D721Med (cell line): ENCODE data around the gene TP73.
"Not testable (repeated sequence)": the region's sequence is repeated elsewhere in the genome, so short reads cannot be mapped to it uniquely, and the experiment has no call there.

Experiments used
- DNase-seq: peaks from one replicate; pipeline ENCODE4 v3.0.0; 2011; ENCODE audit warnings: low spot score; ENCODE audit not compliant: insufficient read length
- FAIRE-seq: peaks from 2 replicates; lab custom pipeline; 2011; peaks lifted over from hg19 to GRCh38; lab: Jason Lieb, UNC
- CTCF ChIP-seq: IDR thresholded peaks from 2 replicates; pipeline ENCODE4 v1.5.1; 2012; ENCODE audit warnings: mild to moderate bottlenecking, control low read depth; ENCODE audit not compliant: insufficient read depth; ENCODE audit errors: missing control alignments

Gene TP73

GRCh38 chr1:3718764-3719163 is 66.4 kb downstream of the TP73 start:
- FAIRE-seq (no peak), DNase-seq (no peak)
- no peak for TF ChIP-seq CTCF

GRCh38 chr1:3721955-3722465 is 69.7 kb downstream of the TP73 start:
- FAIRE-seq (no peak), DNase-seq (no peak)
- no peak for TF ChIP-seq CTCF

DNA sequence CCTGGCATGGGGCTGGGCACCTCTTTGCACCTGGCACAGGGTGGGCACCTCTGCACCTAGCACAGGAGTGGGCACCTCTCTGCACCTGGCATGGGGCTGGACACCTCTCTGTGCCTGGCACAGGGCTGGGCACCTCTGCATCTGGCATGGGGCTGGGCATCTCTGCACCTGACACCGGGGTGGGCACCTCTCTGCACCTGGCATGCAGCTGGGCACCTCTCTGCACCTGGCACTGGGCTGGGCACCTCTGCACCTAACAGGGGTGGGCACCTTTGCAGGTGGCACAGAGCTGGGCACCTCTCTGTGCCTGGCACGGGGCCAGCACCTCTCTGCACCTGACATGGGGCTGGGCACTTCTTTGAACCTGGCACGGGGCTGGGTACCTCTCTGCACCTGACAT is 70.5 kb downstream of the TP73 start:
- FAIRE-seq = no peak
- no peak for DNase-seq
- no peak for TF ChIP-seq CTCF

- FAIRE-seq = not testable (repeated sequence)
- TF ChIP-seq CTCF = peak; percentile 88
- DNase-seq = peak; percentile 61
Measured at GRCh38 chr1:3724416-3725030, 72.2 kb downstream of the TP73 start.

DNA sequence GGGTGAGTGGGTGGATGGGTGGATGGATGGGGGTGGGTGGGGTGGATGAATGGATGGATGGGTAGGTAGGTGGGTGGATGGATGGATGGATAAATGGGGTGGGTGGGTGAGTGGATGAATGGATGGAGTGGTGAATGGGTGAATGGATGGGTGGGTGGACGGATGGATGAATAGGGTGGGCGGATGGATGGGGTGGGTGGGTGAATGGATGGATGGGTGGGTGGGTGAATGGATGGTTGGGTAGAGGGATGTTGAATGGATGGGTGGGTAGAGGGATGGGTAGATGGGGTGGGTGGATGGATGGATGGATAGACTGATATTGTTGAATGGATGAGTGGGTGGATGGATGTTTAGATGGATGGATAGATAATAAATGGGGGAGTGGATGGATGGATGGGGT is 73.0 kb downstream of the TP73 start:
- TF ChIP-seq CTCF = no peak
- FAIRE-seq (no peak), DNase-seq (no peak)

DNA sequence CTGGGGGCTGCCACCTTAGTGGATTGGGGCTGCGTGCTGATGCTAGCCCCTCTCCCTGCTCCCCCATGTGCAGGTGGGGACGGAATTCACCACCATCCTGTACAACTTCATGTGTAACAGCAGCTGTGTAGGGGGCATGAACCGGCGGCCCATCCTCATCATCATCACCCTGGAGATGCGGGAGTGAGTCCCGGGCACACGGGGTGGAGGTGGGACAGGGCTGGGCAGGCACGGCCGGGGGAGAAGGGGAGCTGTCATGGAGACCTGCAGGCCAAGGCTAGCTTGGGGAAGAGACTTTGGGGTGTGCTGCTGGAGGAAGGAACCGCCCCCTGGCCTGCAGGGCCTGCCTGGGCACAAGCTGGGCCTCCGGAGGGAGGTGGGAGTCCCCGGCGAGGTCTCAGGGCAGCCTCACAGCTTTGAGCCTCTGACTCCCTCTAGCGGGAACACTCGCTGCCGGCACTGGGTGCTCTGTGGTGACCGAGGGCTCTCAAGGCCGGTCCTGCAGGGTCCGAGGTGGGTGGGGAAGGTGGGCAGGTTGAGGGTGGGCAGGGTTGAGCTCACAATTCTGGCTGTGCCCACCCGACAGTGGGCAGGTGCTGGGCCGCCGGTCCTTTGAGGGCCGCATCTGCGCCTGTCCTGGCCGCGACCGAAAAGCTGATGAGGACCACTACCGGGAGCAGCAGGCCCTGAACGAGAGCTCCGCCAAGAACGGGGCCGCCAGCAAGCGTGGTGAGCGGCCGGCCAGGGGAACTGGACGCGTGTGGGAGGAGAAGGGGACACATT is 74.9 kb downstream of the TP73 start:
- TF ChIP-seq CTCF = no peak
- no peak for DNase-seq
- FAIRE-seq = no peak
